Stimulated activated CD4-positive, alpha-beta T cell treated with anti-CD3 and anti-CD28 coated beads, Interleukin-4, amount 100 ng/mL, for 24 hours (primary cell): Measurements from ENCODE around the gene U2AF2.
"Not testable (repeated sequence)": the region's sequence is repeated elsewhere in the genome, so short reads cannot be mapped to it uniquely, and the experiment has no call there.

Experiments used
- DNase-seq: peaks from one replicate; pipeline ENCODE4 v3.0.0-alpha.2; 2020

The U2AF2 gene

GRCh38 chr19:55692681-55693081, 37.8 kb downstream of the U2AF2 start:
- DNase-seq, result no peak

GRCh38 chr19:55693336-55693974, 38.6 kb downstream of the U2AF2 start:
- DNase-seq, result no peak

- no peak for DNase-seq
Measured at GRCh38 chr19:55694241-55694655, 39.4 kb downstream of the U2AF2 start.

GRCh38 chr19:55694656-55695491, 40.0 kb downstream of the U2AF2 start:
- no peak for DNase-seq

GRCh38 chr19:55695511-55696290, 40.9 kb downstream of the U2AF2 start:
- no peak for DNase-seq

GRCh38 chr19:55696301-55697068, 41.6 kb downstream of the U2AF2 start:
- no peak for DNase-seq

- DNase-seq, result no peak
Measured at GRCh38 chr19:55697069-55697440, 42.2 kb downstream of the U2AF2 start.

- DNase-seq, result no peak
Measured at GRCh38 chr19:55697698-55698097, 42.9 kb downstream of the U2AF2 start.

GRCh38 chr19:55698256-55698655, 43.4 kb downstream of the U2AF2 start:
- no peak for DNase-seq

- no peak for DNase-seq
Measured at GRCh38 chr19:55699221-55699620, 44.4 kb downstream of the U2AF2 start.

- no peak for DNase-seq
Measured at GRCh38 chr19:55700813-55701212, 46.0 kb downstream of the U2AF2 start.

- no peak for DNase-seq
Measured at GRCh38 chr19:55702131-55702627, 47.3 kb downstream of the U2AF2 start.

GRCh38 chr19:55703790-55704215, 49.0 kb downstream of the U2AF2 start:
- DNase-seq, result peak; percentile 37

GRCh38 chr19:55704494-55705245, 49.8 kb downstream of the U2AF2 start:
- DNase-seq, result no peak

- DNase-seq, result no peak
Measured at GRCh38 chr19:55705972-55706371, 51.1 kb downstream of the U2AF2 start.

- DNase-seq, result no peak
Measured at GRCh38 chr19:55711719-55712118, 56.9 kb downstream of the U2AF2 start.

GRCh38 chr19:55712804-55713631, 58.2 kb downstream of the U2AF2 start:
- no peak for DNase-seq

GRCh38 chr19:55716531-55716930, 61.7 kb downstream of the U2AF2 start:
- no peak for DNase-seq

GRCh38 chr19:55717251-55717650, 62.4 kb downstream of the U2AF2 start:
- DNase-seq, result no peak

GRCh38 chr19:55717879-55718711, 63.3 kb downstream of the U2AF2 start:
- not testable (repeated sequence) for DNase-seq
